ENCODE measurements around the gene VPS41.

GRCh38 chr7:38938001-38938485, 29.1 kb upstream of the VPS41 start:
- no peak for TF ChIP-seq CTCF (IDR thresholded peaks at IDR 0.05)
- TF ChIP-seq POLR2A (IDR thresholded peaks at IDR 0.05) = no peak
